Epithelial cell of esophagus (primary cell): ENCODE measurements around the gene TBC1D23.

Source experiments
- DNase-seq: peaks from one replicate; pipeline ENCODE4 v3.0.0; 2010; ENCODE audit warnings: low read depth
- H3K4me3 ChIP-seq: 2 replicates; pipeline ENCODE4 v1.5.1; 2011; ENCODE audit warnings: mild to moderate bottlenecking, low read length, control low read depth
- TF ChIP-seq, protein P1 (sequence below): IDR thresholded peaks from 2 replicates; pipeline ENCODE4 v1.5.1; 2011; ENCODE audit warnings: low read depth, mild to moderate bottlenecking, low read length, control low read depth, inconsistent platforms; ENCODE audit not compliant: insufficient read depth; ENCODE audit errors: missing control alignments

Gene TBC1D23

DNA sequence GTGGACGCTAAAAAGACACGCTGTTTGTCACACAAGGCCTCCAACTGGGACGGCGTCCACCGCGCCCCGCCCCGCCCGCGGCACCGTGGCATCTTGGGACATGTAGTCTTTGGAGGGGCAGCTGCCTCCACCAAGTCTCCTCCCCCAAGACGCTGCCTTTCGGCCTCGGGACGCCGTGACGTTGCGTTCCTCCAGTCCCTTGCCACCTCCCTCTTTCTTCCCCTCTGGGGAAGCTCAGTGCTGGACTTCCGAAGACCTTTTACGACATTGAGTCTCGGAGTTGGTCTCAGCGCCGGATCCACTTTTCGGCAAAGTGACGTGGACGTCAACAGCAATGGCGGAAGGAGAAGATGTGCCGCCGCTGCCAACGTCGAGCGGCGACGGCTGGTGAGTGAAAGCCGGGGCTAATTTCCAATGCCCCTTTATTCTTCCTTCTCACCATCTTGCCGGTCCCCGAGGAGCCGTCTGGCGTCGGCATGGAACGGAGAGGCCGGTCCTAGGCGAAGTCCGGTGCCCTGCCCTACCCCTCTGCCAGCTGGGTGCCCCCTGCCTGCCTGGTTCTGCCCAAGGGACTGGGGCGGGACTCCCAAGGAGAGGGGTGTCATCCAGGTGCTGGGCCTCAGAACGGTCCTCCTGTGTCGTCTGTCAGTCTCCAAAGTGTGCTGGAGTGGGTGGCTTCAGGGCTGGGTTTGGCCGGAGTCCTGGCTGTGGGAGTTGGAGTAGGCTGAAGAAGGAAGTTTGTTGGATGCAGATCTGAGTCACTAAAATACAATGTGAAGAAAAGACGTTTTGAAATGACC is at the start of gene TBC1D23:
Gene TBC1D23 (plus strand): TSS at position 308 of the 800 bp plus-strand sequence. CDS start 27 bp downstream, at position 335.
- H3K4me3 ChIP-seq = peak within 1 kb of the TSS; percentile 93
- TF ChIP-seq, protein P1, sequence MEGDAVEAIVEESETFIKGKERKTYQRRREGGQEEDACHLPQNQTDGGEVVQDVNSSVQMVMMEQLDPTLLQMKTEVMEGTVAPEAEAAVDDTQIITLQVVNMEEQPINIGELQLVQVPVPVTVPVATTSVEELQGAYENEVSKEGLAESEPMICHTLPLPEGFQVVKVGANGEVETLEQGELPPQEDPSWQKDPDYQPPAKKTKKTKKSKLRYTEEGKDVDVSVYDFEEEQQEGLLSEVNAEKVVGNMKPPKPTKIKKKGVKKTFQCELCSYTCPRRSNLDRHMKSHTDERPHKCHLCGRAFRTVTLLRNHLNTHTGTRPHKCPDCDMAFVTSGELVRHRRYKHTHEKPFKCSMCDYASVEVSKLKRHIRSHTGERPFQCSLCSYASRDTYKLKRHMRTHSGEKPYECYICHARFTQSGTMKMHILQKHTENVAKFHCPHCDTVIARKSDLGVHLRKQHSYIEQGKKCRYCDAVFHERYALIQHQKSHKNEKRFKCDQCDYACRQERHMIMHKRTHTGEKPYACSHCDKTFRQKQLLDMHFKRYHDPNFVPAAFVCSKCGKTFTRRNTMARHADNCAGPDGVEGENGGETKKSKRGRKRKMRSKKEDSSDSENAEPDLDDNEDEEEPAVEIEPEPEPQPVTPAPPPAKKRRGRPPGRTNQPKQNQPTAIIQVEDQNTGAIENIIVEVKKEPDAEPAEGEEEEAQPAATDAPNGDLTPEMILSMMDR = no peak
- DNase-seq = peak; percentile 100

DNA sequence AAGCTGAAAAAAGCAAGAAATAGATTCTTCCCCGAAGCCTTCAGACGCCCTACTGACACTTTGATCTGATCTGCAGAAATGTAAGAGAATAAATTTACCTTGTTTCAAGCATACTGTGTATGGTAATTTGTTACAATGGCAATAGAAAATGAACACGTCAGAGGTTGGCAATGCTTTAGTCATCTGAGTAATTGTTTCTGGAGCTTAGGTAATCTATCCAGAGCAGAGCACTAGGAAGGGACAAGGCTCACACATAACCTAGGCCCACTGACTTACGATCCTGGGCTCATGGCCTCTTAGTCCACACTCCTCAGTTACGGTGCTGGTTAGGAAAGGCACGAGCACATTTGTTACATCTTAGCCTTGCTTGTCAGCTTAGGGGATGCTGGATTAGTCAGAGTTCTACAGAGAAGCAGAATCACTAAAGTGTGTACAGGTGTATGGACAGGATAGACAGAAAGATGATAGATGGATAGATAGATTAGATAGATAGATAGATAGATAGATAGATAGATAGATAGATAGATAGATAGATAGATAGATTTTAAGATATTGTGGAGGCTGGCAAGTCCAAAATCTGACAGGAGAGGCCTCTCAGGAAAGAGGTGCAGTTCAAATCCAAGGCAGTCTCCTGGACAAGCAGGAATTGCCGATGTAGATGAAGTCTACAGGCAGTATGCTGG is 46.8 kb upstream of the TBC1D23 start:
- no peak overlapping the region for H3K4me3 ChIP-seq
- DNase-seq = peak; percentile 54
- TF ChIP-seq, protein P1 = no peak

DNA sequence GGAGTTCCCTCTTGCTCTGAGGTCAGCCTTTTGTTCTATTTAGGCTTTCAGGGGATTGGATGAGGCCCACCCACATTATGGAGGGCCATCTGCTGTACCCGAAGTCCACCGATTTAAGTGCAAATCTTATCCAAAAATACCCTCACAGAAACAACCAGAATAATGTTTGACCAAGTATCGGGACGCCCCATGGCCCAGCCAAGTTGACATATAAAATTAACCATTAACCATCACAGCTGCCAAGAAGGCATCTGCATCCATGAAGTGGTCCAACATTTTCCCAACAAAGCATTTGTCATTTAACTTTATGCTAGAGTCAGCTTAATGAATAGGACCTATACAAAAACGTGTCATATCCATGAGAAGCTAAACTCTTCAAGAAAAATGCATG is 46.2 kb upstream of the TBC1D23 start:
- no peak overlapping the region for H3K4me3 ChIP-seq
- TF ChIP-seq, protein P1 = no peak
- no peak for DNase-seq

DNA sequence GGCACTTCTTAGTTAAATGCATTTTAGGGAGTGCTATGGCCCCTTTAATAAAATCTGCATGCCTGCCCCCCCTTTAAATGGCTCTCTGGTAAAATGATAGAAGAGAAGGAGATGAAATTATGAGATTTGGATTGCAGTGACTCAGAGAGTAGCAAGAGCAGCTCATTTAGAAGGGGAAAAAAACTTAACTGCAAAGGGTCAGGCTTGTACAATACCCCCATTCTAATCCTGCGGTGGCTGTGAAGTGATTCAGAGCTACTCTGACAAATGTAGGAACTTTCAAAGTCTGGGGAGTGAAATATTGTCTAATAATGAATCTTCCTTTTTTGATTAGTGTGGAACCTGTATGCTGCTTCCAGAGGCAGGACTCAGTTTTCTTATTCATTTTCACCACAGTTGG is 44.1 kb upstream of the TBC1D23 start:
- TF ChIP-seq, protein P1 = no peak
- no peak overlapping the region for H3K4me3 ChIP-seq
- no peak for DNase-seq

DNA sequence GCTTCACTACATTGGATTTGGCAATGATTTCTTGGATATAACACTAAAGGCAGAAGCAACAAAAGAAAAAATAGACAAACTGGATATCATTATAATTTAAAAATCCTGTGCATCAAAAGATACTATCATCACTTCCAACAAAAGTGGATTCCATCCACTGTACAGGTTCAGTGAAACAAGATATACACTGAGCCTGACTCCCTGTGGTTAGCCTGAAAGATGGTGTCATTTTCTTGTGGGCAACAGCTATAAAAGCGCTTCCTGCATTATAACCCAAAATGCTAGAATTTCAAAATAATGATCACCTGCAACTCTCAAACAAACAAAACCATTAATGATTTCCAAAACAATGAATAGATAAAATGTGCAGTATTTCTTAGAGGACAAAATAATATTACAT is 39.6 kb upstream of the TBC1D23 start:
- DNase-seq = no peak
- TF ChIP-seq, protein P1 = no peak
- H3K4me3 ChIP-seq = no peak overlapping the region

DNA sequence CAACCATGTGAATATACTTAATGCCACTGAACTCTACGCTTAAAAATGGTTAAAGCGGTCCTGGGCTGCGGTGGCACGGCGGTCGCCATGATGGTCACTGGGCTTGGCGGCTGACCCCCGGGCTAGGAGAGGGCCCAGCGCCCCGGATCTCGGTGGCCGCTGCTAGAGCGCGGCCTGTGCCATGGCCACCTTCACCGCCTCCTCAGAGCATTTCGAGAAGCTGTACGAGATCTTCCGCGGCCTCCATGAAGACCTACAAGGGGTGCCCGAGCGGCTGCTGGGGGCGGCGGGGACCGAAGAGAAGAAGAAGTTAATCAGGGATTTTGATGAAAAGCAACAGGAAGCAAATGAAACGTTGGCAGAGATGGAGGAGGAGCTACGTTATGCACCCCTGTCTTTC is 35.6 kb upstream of the TBC1D23 start:
- no peak for DNase-seq
- H3K4me3 ChIP-seq = no peak overlapping the region
- TF ChIP-seq, protein P1 = no peak
